ENCODE measurements around the gene RHOV.

GRCh38 chr15:40875991-40876730 is 2.1 kb upstream of the RHOV start:
- TF ChIP-seq, protein P1, sequence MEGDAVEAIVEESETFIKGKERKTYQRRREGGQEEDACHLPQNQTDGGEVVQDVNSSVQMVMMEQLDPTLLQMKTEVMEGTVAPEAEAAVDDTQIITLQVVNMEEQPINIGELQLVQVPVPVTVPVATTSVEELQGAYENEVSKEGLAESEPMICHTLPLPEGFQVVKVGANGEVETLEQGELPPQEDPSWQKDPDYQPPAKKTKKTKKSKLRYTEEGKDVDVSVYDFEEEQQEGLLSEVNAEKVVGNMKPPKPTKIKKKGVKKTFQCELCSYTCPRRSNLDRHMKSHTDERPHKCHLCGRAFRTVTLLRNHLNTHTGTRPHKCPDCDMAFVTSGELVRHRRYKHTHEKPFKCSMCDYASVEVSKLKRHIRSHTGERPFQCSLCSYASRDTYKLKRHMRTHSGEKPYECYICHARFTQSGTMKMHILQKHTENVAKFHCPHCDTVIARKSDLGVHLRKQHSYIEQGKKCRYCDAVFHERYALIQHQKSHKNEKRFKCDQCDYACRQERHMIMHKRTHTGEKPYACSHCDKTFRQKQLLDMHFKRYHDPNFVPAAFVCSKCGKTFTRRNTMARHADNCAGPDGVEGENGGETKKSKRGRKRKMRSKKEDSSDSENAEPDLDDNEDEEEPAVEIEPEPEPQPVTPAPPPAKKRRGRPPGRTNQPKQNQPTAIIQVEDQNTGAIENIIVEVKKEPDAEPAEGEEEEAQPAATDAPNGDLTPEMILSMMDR (IDR thresholded peaks at IDR 0.05): no peak
- TF ChIP-seq ZFX (IDR thresholded peaks at IDR 0.05; ENCODE audit: borderline replicate concordance): no peak

Measured in 22Rv1 (cell line).